Brain microvascular endothelial cell (primary cell): Measurements from ENCODE around the gene PTPRCAP.

ENCODE experiments used
- DNase-seq: peaks from one replicate; pipeline ENCODE4 v3.0.0-alpha.2; 2020
- H3K27ac ChIP-seq: fragments of 250-450 bp; sonication (Bioruptor Pico); 2 replicates; pipeline ENCODE4 v1.5.1; 2020; ENCODE audit warnings: mild to moderate bottlenecking, moderate library complexity
- H3K27me3 ChIP-seq: fragments of 250-450 bp; sonication (Bioruptor Pico); replicated peaks from 2 replicates; pipeline ENCODE4 v1.5.1; 2020; ENCODE audit warnings: mild to moderate bottlenecking
- H3K36me3 ChIP-seq: fragments of 250-450 bp; sonication (Bioruptor Pico); replicated peaks from 2 replicates; pipeline ENCODE4 v1.5.1; 2020; ENCODE audit warnings: mild to moderate bottlenecking
- H3K4me3 ChIP-seq: 2 replicates; pipeline ENCODE4 v1.5.1; 2011; ENCODE audit warnings: low read depth, mild to moderate bottlenecking, control low read depth, low read length, moderate library complexity
- in situ Hi-C: cut with HindIII; loops from 2 replicates; pipeline ENCODE4 v1.10.0; 2017; ENCODE audit warnings: low sequenced_read_pairs, low pct_ligation_motif_present
- TF ChIP-seq, protein P1 (sequence below): IDR thresholded peaks from 2 replicates; pipeline ENCODE4 v1.5.1; 2011; ENCODE audit warnings: low read depth, mild to moderate bottlenecking, moderate library complexity, low read length, control low read depth, inconsistent platforms; ENCODE audit errors: missing control alignments

Gene PTPRCAP

DNA sequence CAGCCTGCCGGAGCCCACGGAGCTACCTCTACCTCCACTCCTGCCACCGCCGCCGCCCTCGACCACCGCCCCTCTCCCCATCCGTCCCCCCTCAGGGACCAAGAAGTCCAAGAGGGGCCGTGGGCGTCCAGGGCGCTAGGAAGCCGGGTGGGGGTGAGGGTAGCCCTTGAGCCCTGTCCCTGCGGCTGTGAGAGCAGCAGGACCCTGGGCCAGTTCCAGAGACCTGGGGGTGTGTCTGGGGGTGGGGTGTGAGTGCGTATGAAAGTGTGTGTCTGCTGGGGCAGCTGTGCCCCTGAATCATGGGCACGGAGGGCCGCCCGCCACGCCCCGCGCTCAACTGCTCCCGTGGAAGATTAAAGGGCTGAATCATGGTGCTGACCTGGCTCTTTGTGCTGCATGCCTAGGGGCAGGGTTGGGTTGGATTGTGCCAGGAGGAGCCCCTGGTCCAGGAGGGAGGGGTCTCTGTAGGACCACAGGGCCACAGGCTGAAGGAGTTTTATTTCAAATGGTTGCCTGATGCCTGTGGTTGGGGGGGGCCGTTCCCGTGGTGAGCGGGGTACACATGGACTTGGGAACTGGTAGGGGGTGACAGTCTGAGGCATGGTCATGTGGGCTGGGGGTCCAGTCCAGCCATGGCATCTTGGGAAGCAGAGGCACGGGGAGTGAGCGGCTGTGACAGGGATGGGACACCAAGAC lies 2.3 kb downstream of the PTPRCAP start:
- peaks cover 59% of the 10 kb centered on the region for H3K36me3 ChIP-seq
- in situ Hi-C loops, result no loop called here
- H3K4me3 ChIP-seq, result no peak overlapping the region
- no peak overlapping the region for H3K27ac ChIP-seq
- TF ChIP-seq, protein P1, sequence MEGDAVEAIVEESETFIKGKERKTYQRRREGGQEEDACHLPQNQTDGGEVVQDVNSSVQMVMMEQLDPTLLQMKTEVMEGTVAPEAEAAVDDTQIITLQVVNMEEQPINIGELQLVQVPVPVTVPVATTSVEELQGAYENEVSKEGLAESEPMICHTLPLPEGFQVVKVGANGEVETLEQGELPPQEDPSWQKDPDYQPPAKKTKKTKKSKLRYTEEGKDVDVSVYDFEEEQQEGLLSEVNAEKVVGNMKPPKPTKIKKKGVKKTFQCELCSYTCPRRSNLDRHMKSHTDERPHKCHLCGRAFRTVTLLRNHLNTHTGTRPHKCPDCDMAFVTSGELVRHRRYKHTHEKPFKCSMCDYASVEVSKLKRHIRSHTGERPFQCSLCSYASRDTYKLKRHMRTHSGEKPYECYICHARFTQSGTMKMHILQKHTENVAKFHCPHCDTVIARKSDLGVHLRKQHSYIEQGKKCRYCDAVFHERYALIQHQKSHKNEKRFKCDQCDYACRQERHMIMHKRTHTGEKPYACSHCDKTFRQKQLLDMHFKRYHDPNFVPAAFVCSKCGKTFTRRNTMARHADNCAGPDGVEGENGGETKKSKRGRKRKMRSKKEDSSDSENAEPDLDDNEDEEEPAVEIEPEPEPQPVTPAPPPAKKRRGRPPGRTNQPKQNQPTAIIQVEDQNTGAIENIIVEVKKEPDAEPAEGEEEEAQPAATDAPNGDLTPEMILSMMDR, result no peak
- no peaks in the 10 kb centered on the region for H3K27me3 ChIP-seq
- no peak for DNase-seq

DNA sequence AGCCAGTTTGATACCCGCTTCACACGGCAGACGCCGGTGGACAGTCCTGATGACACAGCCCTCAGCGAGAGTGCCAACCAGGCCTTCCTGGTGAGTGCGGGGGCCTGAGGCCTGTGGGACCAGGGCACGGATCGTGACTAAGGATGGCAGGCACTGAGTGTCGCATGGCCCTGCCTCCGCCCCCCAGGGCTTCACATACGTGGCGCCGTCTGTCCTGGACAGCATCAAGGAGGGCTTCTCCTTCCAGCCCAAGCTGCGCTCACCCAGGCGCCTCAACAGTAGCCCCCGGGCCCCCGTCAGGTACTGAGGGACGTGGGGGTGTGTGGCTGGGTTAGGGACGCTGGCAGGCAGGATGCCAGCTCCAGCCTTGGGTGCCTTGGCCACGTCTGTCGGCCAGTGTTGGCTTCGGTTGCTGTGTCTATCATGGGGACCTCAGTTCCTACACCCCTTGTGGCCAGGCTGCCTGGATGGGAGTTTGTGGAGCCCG lies 3.0 kb downstream of the PTPRCAP start:
- H3K27ac ChIP-seq, result no peak overlapping the region
- no peak for DNase-seq
- H3K36me3 ChIP-seq, result peaks cover 52% of the 10 kb centered on the region
- H3K4me3 ChIP-seq, result no peak overlapping the region
- TF ChIP-seq, protein P1, result no peak
- H3K27me3 ChIP-seq, result no peaks in the 10 kb centered on the region
- in situ Hi-C loops, result no loop called here

DNA sequence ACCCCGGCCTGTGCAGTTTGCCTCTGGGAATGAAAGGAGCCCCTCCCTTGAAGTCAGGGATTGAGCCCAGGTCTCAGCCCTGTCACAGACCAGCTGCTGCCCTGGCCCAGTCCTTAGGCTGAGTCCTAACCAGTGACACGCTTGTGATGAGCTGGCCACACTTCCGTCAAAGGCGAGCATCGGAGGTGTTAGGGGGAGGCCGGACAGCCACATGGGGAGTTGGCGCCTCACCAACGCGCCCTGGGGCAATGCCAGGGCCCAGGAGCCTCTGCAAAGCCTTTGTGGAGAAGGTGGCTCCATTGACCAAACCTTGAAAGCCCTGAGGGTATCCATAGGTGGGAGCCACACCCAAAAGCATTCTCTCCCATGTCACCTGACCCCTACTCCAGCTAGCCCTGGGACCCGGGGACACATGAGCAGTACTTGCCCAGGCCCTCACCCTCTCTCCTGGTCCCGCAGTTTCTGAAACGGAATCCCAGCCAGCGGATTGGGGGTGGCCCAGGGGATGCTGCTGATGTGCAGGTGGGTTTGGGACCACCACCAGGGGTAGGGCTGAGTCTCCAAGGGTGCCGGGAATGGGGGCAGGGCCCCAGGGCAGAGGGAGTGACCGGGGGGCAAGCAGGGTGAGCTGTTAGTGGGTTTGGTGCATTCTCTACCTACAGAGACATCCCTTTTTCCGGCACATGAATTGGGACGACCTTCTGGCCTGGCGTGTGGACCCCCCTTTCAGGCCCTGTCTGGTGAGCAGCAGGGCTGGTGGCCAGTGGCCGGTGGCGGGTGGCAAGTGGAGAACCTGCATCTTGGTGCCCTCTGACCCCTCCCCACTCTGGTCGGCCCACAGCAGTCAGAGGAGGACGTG lies 3.7 kb downstream of the PTPRCAP start:
- H3K4me3 ChIP-seq, result no peak overlapping the region
- TF ChIP-seq, protein P1, result no peak
- peaks cover 47% of the 10 kb centered on the region for H3K36me3 ChIP-seq
- DNase-seq, result no peak
- no peak overlapping the region for H3K27ac ChIP-seq
- H3K27me3 ChIP-seq, result no peaks in the 10 kb centered on the region
- in situ Hi-C loops, result no loop called here

DNA sequence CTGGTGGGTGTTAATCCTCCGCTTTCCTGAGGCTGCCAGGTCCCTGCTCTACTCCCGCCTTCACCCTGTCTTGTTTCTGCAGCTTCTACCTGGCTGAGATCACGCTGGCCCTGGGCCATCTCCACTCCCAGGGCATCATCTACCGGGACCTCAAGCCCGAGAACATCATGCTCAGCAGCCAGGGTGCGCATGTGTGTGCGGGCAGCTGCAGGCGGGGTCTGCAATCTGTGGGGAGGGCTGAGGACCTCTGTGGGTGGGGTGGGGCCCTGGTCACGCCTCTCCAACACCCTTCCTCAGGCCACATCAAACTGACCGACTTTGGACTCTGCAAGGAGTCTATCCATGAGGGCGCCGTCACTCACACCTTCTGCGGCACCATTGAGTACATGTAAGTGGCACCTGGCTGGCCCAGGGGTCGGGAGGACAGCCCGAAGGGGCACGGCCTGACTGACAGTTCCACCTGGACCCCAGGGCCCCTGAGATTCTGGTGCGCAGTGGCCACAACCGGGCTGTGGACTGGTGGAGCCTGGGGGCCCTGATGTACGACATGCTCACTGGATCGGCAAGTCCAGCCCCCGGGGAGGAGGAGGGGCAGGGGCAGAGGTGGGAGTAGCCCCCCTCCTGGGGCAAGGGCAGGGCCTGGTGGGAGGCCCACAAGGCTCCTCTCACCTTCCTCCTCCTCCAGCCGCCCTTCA lies 4.7 kb downstream of the PTPRCAP start:
- Histone ChIP-seq H3K27me3 (no peaks in the 10 kb centered on the region), H3K27ac (no peak overlapping the region), H3K36me3 (peaks cover 39% of the 10 kb centered on the region), H3K4me3 (no peak overlapping the region)
- TF ChIP-seq, protein P1, result no peak
- DNase-seq, result no peak
- in situ Hi-C loops, result no loop called here

DNA sequence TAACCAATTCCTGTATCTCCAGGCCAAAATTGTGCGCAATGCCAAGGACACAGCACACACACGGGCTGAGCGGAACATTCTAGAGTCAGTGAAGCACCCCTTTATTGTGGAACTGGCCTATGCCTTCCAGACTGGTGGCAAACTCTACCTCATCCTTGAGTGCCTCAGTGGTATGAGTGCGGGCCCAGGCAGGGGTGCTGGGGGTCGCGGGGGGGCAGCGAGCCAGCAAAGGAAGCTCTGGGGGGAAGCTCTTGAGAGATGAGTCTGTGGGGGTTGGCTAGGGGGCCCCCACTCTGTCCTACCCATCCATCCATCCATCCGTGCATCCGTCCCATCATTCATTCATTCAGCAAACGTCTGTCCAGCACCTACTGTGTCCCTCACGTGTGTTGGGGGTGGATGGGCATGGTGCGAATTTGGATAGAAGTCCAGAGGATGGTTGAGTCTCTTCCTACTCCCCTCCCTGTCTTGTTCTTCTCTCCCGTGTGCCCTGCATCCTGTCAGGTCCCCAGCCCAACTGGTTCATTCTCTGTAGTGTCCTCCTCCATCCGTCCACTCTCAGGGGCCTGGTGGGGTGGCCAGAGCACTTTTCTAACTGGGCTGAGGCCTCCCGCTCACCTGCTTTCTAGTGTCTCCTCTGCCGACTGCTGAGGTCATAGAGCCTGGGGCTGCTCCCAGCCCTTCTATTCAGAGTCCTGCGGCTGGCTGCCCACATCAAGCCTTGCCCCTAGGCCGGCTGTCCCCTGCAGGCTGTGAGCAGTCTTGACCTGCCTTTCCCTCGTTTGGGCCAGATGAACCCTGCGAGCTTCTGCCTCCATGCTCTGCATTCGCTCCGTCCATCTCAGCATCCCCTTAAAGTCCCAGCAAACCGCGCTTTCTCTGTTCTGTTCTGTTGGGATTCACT lies 5.9 kb downstream of the PTPRCAP start:
- peaks cover 34% of the 10 kb centered on the region for H3K36me3 ChIP-seq
- no peak for DNase-seq
- H3K27me3 ChIP-seq, result no peaks in the 10 kb centered on the region
- TF ChIP-seq, protein P1, result no peak
- H3K27ac ChIP-seq, result no peak overlapping the region
- in situ Hi-C loops, result no loop called here
- H3K4me3 ChIP-seq, result no peak overlapping the region
